Stimulated activated CD4-positive, alpha-beta T cell treated with anti-CD3 and anti-CD28 coated beads, Interleukin-12 subunit alpha, Interleukin-12 subunit beta, amount 100 ng/mL, for 48 hours (primary cell): ENCODE measurements around the gene ZNF154.
A peak's percentile ranks its signal among the peaks of the same experiment; 100 is the strongest.

Experiments
- DNase-seq, 3 donors: peaks; one replicate each; pipeline ENCODE4 v3.0.0-alpha.2; 2020; ENCODE audit warnings: low read depth in 2 of 3, low spot score in 1 of 3

Gene ZNF154

DNA sequence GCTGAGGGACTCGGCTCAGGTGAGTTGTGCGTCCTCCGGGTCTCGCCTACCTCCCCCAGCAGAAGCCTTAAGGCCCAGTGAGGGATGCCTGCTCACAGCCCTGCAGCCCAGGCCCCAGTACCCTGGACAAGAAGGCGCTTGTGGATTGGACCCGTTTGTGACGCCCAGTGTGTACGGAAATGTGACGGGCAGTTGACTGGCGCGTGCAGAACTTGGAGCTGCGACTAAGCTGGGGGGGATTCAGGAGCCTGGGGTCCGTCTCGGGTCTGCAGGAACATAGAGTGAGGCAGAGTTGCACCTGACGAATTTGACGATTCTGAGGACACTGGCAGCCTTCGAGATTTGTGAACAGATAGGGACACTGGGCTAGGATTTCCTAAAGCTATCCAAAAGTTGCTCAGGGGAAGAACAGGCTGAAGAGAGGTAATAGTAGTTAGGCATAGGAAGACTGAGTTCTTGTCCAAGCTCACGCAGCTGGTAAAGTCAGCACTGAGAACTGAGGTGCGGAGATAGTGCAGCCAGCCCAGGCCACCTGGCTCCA is 26.7 kb downstream of the ZNF154 start:
- no peak for DNase-seq

DNA sequence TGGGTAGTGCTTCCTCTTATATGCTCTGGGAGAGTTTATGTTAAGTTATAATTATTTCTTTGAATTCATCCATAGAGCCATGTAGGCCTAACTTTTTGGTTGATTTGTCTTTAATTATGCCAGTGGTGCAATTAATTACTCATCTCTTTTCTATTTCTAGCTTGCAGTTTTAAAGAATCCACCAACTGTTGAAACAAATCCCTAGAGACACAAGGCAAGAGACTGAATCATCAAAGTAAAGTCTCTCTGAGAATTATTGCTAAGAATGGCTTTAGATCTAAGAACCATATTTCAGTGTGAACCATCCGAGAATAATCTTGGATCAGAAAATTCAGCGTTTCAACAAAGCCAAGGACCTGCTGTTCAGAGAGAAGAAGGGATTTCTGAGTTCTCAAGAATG is 33.1 kb downstream of the ZNF154 start:
- DNase-seq: no peak

- DNase-seq: no peak
These were observed 36.5 kb downstream of the ZNF154 start for GRCh38 chr19:57672466-57672865.

GRCh38 chr19:57671124-57671895 is 37.7 kb downstream of the ZNF154 start:
- no peak for DNase-seq

GRCh38 chr19:57668635-57669034 is 40.4 kb downstream of the ZNF154 start, which contains the start of gene ZSCAN4:
ZSCAN4 (plus strand) TSS chr19:57668935; CDS start chr19:57676146, 7,211 bp downstream.
- DNase-seq: no peak

- DNase-seq: no peak
These were observed 41.8 kb downstream of the ZNF154 start for GRCh38 chr19:57667228-57667627.

DNA sequence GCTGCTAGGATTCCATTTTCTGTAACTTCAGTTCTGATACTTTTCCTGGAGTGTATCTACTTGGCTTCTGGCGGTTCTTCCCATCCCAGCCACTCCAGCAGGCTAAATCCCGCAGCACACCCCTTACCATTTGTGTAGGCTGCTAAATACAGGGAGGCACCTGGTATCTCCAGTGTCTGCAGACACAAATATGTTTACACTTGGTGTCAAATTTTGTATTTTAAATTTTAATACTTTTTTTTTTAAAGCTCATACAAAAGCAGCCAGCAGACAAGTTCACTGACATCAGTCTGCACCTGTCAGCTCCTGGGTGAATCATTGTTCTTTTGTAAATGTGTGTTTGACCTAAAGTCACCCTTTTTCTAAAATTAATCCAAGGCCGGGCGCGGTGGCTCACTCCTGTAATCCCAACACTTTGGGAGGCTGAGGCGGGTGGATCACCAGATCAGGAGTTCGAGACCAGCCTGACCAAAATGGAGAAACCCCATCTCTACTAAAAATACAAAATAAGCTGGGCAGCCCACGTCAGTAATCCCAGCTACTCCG is 43.7 kb downstream of the ZNF154 start:
- no peak for DNase-seq

DNA sequence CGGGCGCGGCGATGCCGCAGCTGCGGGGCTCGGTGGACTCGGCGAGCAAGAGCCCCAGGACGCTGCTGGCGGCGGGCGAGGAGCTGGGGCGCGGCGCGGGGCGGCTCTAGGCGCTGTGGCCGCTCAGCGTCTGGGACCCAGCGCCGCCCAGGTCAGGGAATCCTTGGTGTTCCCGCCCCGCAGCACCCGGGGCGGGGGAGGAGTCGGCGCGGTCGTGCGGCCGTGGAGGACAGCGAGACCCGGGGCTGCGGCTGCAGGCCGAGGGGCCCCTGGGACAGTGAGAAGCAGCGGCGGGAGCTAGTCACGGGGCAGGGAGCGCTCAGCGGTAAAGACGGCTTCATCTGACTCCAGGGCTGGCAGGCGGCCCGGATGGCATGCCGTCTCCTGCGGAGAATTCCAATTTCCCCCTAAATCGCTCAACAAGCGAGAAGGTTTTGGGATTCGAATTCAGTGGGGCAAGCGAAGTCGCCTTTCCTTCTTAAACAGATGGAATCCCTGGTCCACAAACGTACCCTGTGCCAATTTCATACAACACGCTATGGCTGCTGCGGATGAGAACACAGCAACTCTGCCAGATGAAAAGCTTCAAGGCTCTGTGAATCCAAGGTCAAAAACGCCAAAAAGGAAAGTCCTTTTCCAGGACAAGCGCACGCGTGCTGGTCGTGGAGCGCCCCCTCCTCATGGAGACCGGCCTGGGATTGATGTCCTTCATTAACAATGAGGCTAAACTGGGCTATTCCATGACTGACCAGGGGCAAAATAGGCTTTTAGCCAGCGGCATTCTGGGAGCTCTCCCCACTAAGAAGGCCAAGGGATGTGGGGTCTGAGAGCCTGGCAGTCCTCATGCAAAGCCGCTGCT is 44.5 kb downstream of the ZNF154 start:
- DNase-seq: peak in 1 of 3 donors; percentile 3

DNA sequence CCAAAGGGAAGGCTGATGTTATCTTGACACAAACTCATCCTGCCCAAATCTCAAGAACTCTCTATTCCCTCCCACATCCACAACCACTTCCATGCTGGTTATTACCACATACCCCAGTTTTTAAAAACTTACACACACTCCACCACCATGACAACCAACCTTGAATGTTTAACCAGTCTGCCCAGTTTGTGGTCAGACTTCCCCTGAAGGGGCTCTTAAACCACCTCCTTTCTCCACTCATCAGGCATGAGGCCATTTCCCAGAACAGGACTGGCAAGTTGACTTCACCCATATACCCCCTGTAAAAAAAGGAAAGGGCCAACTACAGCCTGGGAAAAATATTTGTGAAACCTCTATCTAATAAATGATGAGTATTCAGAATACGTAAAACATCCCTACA is 52.7 kb downstream of the ZNF154 start:
- no peak for DNase-seq

DNA sequence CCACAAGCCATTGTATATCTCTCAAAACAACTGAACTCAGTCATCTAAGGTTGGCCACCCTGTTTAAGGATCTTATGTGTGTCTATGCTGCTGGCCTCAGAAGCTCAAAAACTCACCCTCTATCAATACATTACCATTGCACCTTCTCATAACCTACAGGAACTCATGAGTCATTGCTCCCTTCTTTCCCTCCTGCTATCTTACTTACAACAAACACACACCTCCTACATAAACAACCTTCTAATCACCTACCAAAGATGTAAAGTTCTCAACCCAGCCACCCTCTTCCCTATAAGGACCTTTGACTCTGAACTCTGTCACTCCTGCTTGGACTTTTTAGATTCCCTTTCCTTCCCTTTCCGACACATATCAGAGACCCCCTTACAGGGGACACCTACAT is 53.6 kb downstream of the ZNF154 start:
- no peak for DNase-seq

DNA sequence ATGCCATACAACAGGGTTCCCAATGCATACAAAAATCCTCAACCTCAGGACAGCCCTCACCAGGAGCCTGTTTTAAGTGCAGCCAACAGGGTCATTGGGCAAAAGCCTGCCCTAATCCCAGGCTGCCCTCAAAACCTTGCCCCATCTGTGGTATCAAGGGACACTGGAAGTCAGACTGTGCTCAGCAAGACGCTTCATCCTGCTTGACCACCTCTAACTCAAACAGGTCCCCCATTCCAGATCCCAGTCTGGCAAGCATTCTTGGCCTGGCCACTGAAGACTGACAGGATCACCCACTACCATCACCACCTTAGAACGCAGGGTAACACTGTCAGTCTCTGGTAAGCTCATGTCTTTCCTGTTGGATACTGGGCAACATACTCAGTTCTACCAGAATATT is 55.3 kb downstream of the ZNF154 start:
- DNase-seq: no peak

DNA sequence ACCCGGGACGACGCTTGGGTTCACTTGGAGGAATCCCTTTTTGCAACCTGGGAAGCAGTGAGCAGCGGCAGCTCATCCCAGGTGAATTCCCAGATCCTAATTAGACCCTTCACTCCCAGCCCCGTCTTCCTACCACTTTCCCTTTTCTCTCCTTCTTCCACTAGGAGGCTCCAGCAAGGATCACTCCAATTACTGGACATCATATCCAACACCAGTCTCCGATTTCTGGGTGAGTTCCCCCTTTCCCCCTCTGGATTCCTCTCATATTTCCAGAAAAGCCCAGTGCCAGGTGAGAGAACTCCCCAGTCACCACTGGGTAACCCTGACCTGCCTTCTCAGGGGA is 57.4 kb downstream of the ZNF154 start:
- DNase-seq: no peak

DNA sequence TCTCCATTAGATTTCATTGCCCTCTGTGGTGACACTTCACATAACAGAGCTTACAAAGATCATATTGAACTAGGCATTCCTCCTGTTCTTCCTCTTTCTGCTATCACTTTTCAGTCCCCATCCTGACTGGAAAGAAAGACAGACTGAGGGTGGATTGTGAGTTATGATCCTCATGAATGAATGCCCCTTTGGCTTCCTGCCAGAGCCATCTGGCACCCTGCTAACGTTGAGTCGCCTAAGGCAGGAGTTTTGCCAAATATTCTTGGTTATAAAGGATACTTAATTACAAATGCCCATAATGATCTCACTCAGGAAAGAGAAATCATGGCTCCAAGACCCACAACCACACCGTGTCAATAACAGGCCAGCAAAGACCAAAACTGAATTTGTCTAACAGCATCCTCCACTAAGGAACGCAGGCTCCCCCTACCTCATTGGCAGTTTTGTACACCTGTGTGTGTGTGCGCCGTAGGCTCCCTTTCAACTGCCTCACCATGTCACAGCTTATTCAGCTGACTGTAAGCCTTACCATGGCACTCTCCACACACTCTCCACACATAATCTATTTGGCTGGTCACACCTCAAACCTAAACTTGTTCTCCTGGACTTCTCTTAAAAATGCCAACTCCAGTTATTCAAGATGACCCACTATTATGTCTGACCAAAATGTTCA is 60.5 kb downstream of the ZNF154 start:
- no peak for DNase-seq
